ENCODE data around the gene ISOC2. TPM values are rescaled to one million over a fixed set of nuclear protein-coding genes. Genes with fewer than 3 reads are reported as not detected.
A peak's percentile ranks its signal among the peaks of the same experiment; 100 is the strongest.

Gene ISOC2
- total RNA-seq, 1 experiment from 2014 or later = 251 TPM

- no TSS peak for BruUV-seq (replicated peaks)
- ChIA-PET CTCF (interaction anchor here (0.5 to 2.0 kb wide), 11 partner anchors 9 to 1983 kb away, joined by 3 to 33 read pairs (median 4); partner anchors contain the start of genes NAT14 and ZNF628), POLR2A (ENCODE audit: unreplicated experiment) (interaction anchor here (0.5 to 0.7 kb wide), 2 partner anchors 157 to 184 kb away, joined by 5 read pairs; partner anchors contain the start of gene ZNF784)
- DNase-seq (peak; percentile 68), ATAC-seq (peak; percentile 94)
- Histone ChIP-seq H3F3A (ENCODE audit: low read length, unreplicated experiment) (no peaks in the 10 kb centered on the region), H3K27me3 (ENCODE audit: low read length) (no peaks in the 10 kb centered on the region), H3K9ac (ENCODE audit: low read length) (no peak overlapping the region), H3K4me1 (ENCODE audit: insufficient read depth, low read length) (peaks cover 8% of the 10 kb centered on the region), H2AFZ (ENCODE audit: low read length) (peak overlapping the region; percentile 75), H3K79me2 (ENCODE audit: low read length) (no peaks in the 10 kb centered on the region), H4K20me1 (ENCODE audit: low read length) (no peaks in the 10 kb centered on the region), H3K9me3 (ENCODE audit: low read length) (no peaks in the 10 kb centered on the region), H3K4me2 (ENCODE audit: low read length) (peak overlapping the region; percentile 73), H3K9me2 (replicated peaks; ENCODE audit: low read length) (no peaks in the 10 kb centered on the region), H3K36me3 (ENCODE audit: low read depth, low read length) (no peaks in the 10 kb centered on the region), H3K27ac (ENCODE audit: low read length) (no peak overlapping the region), H3K4me3 (ENCODE audit: low read length) (peak overlapping the region; percentile 20; the same call in 1 of the 2 replicates)
- intact Hi-C loops (cut with micrococcal nuclease) = loop anchor here (1.0 kb wide), 1 partner anchor 37 kb away; no protein-coding TSS in a partner anchor
- TF ChIP-seq EZH2 (IDR thresholded peaks at IDR 0.05; ENCODE audit: low read length, unreplicated experiment) (no peak), EZH2phosphoT487 (IDR thresholded peaks at IDR 0.05; ENCODE audit: borderline replicate concordance, low read length) (no peak)
- TF ChIP-seq, protein P1, sequence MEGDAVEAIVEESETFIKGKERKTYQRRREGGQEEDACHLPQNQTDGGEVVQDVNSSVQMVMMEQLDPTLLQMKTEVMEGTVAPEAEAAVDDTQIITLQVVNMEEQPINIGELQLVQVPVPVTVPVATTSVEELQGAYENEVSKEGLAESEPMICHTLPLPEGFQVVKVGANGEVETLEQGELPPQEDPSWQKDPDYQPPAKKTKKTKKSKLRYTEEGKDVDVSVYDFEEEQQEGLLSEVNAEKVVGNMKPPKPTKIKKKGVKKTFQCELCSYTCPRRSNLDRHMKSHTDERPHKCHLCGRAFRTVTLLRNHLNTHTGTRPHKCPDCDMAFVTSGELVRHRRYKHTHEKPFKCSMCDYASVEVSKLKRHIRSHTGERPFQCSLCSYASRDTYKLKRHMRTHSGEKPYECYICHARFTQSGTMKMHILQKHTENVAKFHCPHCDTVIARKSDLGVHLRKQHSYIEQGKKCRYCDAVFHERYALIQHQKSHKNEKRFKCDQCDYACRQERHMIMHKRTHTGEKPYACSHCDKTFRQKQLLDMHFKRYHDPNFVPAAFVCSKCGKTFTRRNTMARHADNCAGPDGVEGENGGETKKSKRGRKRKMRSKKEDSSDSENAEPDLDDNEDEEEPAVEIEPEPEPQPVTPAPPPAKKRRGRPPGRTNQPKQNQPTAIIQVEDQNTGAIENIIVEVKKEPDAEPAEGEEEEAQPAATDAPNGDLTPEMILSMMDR (conservative IDR thresholded peaks at IDR 0.05; ENCODE audit: low read depth, low read length) = peak; percentile 99
Measured at GRCh38 chr19:55467236-55468053, 6.0 kb upstream of the ISOC2 start.

DNA sequence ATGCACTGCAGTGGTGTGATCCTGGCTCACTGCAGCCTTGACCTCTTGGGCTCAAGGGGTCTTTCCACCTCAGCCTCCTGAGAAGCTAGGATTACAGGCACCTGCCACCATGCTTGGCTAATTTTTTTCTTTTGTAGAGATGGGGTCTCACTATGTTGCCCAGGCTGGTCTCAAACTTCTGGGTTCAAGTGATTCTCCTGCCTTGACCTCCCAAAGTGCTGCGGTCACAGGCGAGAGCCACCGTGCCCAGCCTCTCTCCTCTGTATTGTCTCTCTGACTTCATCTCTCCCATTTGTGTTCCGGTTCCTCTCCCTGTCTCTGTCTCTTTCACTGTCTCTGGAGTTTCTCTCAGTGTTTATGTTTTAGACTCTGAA lies 4.8 kb upstream of the ISOC2 start:
- TF ChIP-seq EZH2phosphoT487 (IDR thresholded peaks at IDR 0.05; ENCODE audit: borderline replicate concordance, low read length) = no peak
- TF ChIP-seq, protein P1 (conservative IDR thresholded peaks at IDR 0.05; ENCODE audit: low read depth, low read length) = no peak
- TF ChIP-seq EZH2 (IDR thresholded peaks at IDR 0.05; ENCODE audit: low read length, unreplicated experiment) = no peak
- H3K27me3 ChIP-seq (ENCODE audit: low read length) = no peaks in the 10 kb centered on the region
- no TSS peak for BruUV-seq (replicated peaks)
- H3K27ac ChIP-seq (ENCODE audit: low read length) = no peak overlapping the region
- H3K79me2 ChIP-seq (ENCODE audit: low read length) = peaks cover 2% of the 10 kb centered on the region
- H3K9me3 ChIP-seq (ENCODE audit: low read length) = no peaks in the 10 kb centered on the region
- H3K4me3 ChIP-seq (ENCODE audit: low read length) = no peak overlapping the region
- H3K9ac ChIP-seq (ENCODE audit: low read length) = no peak overlapping the region
- H3K9me2 ChIP-seq (replicated peaks; ENCODE audit: low read length) = no peaks in the 10 kb centered on the region
- intact Hi-C loops (cut with micrococcal nuclease) = no loop called here
- H4K20me1 ChIP-seq (ENCODE audit: low read length) = no peaks in the 10 kb centered on the region
- ChIA-PET CTCF (interaction anchor here (0.7 to 2.0 kb wide), 2 partner anchors 38 to 166 kb away, joined by 3 to 33 read pairs; no protein-coding TSS in a partner anchor), POLR2A (ENCODE audit: unreplicated experiment) (no interaction called here)
- peaks cover 11% of the 10 kb centered on the region for H3K4me1 ChIP-seq (ENCODE audit: insufficient read depth, low read length)
- no peaks in the 10 kb centered on the region for H3K36me3 ChIP-seq (ENCODE audit: low read depth, low read length)
- ATAC-seq (no peak), DNase-seq (no peak)
- H3F3A ChIP-seq (ENCODE audit: low read length, unreplicated experiment) = no peaks in the 10 kb centered on the region
- no peak overlapping the region for H2AFZ ChIP-seq (ENCODE audit: low read length)
- H3K4me2 ChIP-seq (ENCODE audit: low read length) = no peak overlapping the region

Measured in PC-3 (cell line).